ENCODE results near the gene MT1F.

The MT1F gene

DNA sequence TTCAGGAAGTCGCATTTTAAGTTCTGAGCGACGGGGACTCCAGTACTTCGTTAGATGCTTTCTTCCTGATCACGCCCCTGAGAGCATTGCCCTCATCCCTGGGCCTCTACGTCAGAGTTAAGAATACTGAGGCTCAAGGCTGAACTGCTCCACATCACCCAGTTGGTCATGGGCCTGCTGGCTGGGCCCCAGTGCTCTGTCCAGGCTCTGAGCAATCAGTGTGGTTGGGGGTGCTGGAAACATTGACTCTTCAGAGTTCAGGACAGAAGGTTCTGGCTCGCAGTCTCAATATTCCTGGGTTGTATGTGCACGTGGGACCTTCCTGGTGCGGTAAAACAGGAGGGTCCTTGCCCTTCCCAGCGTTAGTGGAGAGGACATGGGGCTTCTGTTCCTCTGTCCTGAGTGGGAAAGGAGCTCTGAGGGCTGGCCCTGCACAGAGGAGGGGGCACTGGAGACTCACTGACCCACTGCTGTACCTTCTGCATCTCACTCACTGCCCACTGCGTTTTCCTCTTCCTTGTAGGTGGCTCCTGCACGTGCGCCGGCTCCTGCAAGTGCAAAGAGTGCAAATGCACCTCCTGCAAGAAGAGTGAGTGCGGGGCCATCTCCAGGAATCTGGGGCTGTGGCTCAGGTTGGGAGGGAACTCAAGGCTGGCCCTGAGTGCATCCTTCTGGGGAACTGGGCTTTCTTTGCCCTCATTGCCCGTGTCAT lies 31.7 kb upstream of the MT1F start:
- no peak for DNase-seq (ENCODE audit: low read depth)

DNA sequence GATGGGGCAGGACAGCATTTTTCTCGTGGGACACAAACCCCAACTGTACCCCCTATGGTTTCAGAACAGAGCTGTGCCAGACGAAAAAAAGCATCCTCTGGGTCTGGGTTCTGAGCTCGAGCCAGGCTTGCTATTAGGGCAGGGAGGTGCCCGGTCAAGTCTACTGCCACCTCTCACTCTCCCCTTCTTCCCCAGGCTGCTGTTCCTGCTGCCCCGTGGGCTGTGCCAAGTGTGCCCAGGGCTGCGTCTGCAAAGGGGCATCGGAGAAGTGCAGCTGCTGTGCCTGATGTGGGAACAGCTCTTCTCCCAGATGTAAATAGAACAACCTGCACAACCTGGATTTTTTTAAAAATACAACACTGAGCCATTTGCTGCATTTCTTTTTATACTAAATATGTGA lies 31.1 kb upstream of the MT1F start:
- no peak for DNase-seq (ENCODE audit: low read depth)

DNA sequence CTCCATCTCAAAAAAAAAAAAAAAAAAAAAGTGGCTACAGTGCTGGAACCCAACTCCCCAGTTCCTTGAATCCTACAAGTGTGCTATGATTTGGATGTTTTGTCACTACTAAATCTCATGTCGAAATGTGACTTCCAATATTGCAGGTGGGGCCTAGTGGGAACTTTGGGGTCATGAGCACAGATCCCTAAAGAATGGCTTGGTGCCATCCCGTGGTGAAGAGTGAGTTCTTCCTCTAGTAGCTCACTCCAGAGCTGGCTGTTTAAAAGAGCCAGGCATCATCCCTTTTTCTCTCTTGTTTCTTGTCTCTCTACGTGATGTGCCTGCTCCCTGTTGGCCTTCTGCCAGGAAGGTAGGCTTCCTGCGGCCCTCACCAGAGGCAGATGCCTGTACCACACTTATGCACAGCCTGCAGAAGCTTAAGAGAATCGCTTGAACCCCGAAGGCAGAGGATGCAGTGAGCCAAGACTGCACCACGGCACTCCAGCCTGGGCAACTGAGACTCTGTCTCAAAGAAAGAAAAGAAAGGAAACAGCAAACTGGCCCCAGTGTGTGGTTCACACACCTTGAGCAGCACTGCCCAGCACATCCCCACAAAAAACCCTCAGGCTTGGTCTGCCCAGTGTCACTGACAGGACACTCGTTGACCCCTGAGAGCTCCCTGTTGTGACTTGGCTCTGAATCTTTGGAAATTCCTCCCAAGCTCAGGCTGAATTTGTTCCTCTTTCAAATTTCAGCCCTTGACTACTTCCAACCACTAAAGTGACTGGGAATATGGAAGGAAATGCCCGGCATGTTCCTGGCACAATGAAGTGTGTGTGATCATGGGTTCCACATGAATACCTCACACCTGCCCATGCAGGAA lies 29.0 kb upstream of the MT1F start:
- DNase-seq (ENCODE audit: low read depth), result no peak

DNA sequence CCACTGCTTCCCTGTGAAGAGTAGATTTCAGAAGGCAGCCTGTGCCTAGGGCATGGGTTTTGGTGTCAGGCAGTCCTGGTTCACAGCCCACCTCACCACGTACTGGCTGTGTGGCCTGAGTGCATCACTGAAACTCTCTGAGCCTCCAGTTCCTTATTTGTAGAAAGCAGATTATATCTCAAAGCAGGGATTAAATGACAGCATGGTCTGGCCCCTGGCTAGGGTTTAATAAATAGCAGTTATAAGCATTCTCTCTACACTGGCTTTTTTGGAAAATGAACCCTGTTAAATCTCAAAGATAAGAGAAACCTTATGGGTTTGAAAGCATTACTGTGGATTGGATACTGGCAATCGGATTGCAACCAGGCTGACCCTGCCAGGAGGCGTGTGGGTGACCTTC lies 28.2 kb upstream of the MT1F start:
- DNase-seq (ENCODE audit: low read depth), result no peak

DNA sequence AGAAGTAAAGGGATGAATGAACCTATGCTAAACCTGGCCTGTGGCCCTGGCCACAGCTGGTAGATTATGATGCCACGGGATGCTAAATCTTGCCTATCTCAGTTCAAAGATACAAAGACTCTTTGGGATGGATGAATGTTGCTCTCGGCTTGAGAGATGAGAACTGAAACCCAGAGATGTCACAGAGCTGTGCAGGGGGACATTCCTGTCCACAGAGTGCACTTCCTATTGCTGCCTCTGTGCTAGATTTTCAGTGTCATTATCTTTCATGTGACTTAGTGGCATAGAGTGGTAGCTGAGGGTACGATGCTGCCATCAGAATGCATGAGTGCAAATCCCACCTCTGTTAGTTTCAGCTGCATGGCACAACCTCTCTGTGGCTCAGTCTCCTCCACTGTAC lies 27.6 kb upstream of the MT1F start:
- DNase-seq (ENCODE audit: low read depth), result no peak

DNA sequence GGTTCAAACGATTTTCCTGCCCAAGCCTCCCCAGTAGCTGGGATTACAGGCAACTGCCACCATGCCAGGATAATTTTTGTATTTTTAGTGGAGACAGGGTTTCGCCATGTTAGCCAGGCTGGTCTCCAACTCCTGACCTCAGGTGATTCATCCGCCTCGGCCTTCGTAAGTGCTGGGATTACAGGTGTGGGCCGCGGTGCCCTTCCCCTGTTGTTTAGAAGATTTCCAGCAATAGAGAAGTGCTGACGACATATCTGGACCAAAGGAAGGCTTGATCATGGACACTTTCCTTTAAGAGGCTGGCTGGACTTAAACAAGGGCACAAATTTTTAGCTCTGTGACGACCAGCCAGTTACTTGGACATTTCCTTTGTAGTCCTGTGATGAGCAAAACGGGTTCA lies 26.6 kb upstream of the MT1F start:
- DNase-seq (ENCODE audit: low read depth), result no peak

DNA sequence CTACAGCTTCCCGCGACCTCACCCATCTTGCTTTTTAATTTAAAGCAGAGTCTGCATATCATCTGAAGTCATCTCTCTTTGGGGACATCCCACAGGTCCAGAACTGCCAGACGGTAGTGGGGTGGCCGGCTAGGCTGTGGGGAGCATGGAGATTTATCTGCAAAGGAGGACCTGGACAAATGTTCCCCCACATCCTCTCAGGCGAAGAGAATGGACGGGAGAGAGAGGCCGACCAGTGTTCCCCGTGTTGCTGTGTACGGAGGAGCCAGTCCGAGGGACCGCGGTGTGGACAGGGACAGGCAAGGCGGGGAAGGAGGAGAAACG lies 26.0 kb upstream of the MT1F start:
- no peak for DNase-seq (ENCODE audit: low read depth)

DNA sequence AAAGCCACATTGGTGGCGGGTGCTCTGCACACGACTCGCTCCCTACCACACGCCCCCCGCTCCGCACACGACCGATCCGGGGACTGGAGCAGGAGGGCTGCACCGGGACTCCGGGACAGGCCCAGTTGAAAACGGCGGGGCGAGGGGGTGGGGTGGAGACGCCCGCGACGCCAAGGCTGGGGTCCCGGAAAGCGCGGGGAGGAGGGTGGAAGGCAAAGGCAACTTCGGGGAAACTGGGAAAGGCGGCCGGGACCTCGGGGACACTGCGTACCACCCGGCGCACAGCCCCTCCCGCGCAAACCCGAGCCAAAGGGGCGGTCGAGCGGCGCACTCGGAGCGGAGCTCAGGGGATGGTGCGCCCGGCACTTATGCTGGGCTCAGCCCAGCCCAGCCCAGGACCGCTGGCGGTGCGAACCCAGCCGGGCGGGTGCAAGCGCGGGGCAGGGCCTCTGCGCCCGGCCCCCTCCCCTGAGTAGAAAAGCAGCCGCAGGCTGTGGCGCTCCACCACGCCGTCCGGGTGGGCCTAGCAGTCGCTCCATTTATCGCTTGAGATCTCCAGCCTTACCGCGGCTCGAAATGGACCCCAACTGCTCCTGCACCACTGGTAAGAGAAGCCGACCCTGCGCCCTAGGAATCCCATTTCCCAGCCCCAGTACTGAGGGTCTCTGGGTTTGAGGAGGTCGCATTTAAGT lies 25.5 kb upstream of the MT1F start, which contains the start of gene MT1M:
Gene MT1M, plus strand, starts transcription at position 504 of the 692 bp plus-strand sequence. Its CDS starts 73 bp downstream, at position 577.
- DNase-seq (ENCODE audit: low read depth), result no peak

DNA sequence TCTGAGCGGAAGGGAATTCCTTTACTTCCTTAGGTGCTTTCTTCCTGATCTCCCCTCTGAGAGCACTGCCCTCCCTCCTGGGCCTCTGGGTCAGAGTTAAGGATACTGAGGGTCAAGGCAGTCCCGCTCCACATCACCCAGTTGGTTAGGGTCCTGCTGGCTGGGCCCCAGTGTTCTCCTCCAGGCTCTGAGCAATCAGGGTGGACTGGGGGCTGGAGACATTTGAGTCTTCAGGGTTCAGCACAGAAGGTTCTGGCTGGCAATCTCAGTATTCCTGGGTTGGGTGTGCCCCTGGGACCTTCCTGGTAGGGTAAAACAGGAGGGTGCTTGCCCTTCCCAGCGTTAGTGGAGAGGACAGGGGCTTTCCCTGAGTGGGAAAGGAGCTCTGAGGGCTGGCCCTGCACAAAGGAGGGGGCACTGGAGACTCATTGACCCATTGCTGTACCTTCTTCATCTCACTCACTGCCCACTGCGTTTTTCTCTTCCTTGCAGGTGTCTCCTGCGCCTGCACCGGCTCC lies 24.9 kb upstream of the MT1F start:
- DNase-seq (ENCODE audit: low read depth), result no peak

DNA sequence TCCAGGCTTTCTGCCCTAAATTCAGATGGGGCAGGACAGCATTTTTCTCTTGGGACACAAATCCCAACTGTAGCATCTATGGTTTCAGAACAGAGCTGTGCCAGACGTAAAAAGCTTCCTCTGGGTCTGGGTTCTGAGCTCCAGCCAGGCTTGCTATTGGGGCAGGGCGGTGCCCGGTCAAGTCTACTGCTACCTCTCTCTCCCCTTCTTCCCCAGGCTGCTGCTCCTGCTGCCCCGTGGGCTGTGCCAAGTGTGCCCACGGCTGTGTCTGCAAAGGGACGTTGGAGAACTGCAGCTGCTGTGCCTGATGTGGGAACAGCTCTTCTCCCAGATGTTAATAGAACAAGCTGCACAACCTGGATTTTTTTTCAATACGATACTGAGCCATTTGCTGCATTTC lies 24.2 kb upstream of the MT1F start:
- no peak for DNase-seq (ENCODE audit: low read depth)

DNA sequence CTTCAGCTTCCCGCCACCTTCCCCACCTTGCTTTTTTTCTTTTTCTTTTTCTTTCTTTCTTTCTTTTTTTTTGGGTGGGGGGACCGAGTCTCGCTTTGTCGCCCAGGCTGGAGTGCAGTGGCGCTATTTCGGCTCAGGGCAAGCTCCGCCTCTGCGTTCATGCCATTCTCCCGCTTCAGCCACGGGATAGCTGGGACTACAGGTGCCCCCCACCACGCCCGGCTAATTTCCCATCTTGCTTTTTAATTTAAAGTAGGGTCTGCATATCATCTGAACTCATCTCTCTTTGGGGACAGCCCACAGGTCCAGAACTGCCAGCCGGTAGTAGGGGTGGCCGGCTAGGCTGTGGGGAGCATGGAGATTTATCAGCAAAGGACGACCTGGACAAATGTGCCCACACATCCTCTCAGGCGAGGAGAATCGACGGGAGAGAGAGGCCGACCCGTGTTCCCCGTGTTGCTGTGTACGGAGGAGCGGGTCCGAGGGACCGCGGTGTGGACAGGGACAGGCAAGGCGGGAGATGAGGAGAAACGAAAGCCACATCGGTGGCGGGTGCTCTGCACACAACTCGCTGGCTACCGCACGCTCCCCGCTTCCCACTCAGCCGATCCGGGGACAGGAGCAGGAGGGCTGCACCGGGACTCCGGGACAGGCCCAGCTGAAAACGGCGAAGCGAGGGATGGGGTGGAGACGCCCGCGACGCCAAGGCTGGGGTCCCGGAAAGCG lies 22.9 kb upstream of the MT1F start:
- DNase-seq (ENCODE audit: low read depth), result no peak

DNA sequence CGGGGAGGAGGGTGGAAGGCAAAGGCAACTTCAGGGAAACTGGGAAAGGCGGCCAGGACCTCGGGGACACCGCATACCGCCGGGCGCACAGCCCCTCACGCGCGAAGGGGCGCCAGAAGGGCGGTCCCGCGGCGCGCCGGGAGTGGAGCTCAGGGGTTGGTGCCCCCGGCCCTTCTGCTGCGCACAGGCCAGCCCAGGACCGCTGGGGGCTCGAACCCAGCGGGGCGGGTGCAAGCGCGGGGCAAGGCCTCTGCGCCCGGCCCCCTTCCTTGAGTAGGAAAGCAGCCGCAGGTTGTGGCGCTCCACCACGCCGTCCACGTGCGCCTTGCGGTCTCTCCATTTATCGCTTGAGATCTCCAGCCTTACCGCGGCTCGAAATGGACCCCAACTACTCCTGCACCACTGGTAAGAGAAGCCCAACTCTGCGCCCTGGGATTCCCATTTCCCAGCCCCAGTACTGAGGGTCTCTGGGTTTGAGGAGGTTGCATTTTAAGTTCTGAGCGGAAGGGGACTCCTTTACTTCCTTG lies 22.3 kb upstream of the MT1F start:
- no peak for DNase-seq (ENCODE audit: low read depth)

DNA sequence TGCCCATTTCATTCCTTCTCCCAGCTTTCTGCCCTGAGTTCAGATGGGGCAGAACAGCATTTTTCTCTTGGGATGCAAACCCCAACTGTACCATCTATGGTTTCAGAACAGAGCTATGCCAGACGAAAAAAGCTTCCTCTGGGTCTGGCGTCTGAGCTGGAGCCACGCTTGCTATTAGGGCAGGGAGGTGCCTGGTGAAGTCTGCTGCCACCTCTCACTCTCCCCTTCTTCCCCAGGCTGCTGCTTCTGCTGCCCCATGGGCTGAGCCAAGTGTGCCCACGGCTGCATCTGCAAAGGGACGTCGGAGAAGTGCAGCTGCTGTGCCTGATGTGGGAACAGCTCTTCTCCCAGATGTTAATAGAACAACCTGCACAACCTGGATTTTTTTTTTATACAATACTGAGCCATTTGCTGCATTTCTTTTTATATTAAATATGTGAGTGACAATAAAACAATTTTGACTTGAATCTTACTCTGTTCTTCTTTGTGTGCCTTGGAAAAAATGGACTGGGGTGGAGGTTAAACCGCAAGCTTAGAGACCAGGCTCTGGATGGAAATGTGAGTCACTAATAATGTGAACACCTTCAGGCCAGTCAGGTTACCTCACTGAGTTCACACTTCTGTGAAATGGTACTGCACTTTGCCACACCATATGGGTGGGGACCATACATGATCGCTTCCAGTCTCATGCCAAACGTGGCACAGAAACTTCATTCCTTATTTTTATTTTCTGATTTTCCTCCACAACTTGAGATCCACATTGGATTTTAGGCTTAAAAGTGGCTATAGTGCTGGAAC lies 20.9 kb upstream of the MT1F start:
- no peak for DNase-seq (ENCODE audit: low read depth)

DNA sequence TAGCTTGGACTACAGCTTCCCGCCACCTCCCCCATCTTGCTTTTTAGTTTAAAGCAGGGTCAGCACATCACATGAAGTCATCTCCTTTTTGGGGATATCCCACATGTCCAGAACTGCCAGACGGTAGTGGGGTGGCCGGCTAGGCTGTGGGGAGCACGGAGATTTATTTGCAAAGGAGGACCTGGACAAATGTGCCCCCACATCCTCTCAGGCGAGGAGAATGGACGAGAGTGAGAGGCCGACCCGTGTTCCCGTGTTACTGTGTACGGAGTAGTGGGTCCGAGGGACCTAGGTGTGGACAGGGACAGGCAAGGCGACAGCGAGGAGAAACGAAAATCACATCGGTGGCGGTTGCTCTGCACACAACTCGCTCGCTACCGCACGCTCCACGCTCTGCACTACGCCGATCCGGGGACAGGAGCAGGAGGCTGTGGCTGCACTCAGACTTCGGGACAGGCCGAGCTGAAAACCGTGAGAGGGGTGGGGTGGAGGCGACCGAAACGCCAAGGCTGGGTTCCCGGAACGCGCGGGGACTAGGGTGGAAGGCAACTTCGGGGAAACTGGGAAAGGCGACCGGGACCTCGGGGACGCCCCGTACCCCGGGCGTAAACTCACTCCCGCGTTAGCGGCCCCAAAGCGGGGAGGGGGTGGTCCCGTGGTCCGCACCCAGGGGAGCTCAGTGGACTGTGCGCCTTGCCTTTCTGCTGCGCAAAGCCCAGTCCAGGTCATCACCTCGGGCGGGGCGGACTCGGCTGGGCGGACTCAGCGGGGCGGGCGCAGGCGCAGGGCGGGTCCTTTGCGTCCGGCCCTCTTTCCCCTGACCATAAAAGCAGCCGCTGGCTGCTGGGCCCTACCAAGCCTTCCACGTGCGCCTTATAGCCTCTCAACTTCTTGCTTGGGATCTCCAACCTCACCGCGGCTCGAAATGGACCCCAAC lies 19.7 kb upstream of the MT1F start, which contains the start of gene MT1A:
Gene MT1A, plus strand, starts transcription at position 853 of the 937 bp plus-strand sequence. Its CDS starts 73 bp downstream, at position 926.
- DNase-seq (ENCODE audit: low read depth), result no peak

DNA sequence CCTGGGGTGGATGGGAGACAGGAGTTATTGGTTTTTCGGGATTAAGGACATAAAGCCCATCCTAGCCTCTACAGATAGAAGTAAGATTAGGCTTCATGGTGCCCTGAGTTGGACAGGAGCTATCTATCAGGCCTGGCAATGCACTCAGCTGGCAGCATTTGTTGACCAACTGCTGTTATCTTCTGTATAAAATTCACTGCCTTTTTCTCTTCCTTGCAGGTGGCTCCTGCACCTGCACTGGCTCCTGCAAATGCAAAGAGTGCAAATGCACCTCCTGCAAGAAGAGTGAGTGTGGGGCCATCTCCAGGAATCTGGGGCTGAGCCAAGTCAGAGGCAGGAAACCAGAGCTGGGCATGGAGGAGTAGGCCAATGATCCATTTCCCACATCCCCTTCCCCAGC lies 18.7 kb upstream of the MT1F start:
- no peak for DNase-seq (ENCODE audit: low read depth)

DNA sequence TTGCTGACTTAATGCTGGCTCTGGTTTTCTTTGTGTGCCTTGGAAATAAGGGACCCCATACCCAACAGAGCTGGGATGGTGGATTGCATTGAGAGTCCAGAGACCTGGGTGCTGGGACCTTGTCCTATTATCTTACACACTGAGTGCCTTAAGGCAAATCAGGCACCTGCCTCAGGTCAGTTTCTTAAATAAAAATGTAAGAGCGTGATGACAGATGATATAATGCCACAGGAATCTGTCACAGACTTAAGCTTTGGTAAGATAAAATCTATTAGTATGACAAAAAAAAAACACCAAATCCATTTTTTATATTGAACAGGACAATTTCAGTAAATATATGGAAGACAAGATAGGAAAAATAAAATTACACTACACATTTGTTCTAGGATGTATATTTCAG lies 17.7 kb upstream of the MT1F start:
- no peak for DNase-seq (ENCODE audit: low read depth)

DNA sequence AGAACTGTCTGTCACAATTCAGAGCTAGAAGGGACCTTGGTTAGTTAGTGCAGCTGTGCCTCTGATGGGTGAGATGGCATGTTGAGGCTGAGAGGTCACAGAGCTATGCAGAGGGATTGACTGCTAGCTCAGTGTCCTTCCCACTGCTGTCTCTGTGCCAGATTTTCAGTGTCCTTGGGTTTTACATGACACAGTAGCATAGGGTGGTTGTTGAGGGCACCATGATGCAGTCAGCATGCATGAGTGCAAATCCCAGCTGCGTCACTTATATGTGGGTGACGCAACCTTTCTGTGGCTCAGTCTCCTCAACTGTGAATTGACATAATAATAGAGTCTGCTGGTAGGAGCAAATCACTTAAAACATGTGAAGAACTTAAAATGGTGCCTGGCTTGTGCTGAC lies 16.6 kb upstream of the MT1F start:
- DNase-seq (ENCODE audit: low read depth), result no peak

DNA sequence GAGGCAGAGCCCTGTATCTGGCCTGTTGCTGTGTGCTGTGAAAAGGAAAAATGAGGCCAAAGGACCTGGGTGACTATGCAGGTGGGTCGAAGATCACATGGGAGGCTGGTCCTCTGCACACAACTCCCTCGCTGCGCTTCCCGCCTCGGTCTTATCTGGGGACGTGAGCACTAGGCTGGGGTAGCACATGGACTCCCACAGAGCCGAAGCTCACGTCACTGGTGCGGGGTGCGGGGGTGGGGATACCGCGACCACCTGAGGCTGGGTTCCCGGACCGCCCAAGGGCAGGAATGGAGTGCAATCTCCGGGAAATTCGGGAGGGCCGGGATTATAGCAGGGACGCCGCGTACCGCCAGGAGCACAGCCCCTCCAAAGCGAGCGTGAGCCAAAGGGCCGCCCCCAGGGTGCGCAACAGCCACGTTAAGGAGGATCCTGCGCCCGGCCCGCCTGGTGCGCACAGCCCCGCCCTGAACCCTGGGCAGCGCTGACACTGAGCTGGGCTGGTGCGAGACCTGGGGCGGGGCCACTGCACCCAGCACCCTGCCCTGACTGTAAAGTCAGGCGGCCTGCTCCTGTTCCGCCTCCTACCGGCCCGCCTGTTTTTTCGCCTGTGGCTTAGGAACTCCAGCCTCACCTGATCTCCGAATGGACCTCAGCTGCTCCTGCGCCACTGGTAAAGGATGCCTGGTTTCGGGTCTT lies 14.5 kb upstream of the MT1F start:
- peak; percentile 78 for DNase-seq (ENCODE audit: low read depth)

DNA sequence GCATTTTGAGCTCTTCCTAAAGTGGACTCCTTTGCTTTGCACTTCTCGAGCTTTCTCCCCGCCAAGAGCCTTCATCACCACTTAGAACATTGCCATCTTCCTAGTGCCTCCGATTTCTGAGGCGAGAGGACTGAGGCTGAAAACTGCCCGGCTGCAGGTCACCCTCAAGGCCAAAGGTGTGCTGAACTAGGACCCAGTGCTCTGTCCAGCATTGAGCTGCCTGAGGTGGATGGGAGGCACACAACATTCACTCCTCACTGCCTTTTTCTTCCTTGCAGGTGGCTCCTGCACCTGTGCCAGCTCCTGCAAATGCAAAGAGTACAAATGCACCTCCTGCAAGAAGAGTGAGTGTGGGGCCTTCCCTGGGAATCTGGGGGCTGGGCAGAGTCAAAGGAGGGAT lies 13.9 kb upstream of the MT1F start:
- no peak for DNase-seq (ENCODE audit: low read depth)

Measured in stimulated activated CD8-positive, alpha-beta memory T cell treated with anti-CD3 and anti-CD28 coated beads, Interleukin-4, amount 100 ng/mL, for 24 hours (primary cell).